ENCODE data around the gene C19orf85. TPM values are rescaled to one million over a fixed set of nuclear protein-coding genes. Genes with fewer than 3 reads are reported as not detected.

C19orf85 gene
- polyA plus RNA-seq, 2 of the 4 experiments (the other 2 are of a cell fraction): not detected

DNA sequence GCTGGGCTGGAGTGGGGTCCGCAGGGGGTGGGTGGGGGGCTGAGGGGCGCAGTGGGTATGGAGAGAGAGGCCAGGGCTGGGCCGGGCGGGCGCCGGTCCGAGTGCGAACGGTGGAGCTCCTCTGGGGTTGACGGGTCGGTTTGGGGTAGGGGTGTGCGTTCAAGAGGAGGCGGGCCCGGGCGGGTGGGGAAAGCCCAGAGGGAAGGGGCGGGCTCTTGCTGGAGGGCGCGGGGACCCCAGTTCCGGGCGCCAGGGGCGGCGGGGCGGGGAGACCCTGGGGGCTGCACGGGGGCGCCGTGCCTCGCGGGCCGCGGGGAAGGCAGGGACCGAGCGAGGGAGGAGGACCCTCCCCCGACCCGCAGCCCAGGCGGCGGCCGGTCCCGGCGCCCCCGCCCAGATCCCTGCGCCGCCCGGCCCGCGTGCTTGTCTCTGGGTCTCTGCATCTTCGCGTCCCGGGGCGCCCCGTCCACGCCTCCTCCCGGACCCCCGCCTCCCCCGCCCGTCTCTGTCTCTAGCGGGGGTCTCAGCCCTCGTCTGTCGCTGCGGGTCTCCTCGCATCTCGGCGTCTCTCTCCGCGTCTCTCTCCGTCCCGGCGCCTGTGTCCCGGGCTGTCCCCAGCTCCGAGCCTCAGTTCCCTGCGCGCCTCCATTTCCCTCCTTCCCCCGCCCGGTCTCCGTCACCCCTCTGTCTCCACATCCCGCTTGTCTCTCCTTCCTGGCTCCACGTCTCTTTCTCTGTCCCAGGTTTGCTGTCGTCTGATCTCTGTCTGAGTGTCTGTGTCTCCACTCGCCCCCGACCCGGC, 13.2 kb downstream of the C19orf85 start:
- Histone ChIP-seq H3K4me3 (peak overlapping the region; percentile 44), H3K9me3 (no peaks in the 10 kb centered on the region), H3K4me1 (peaks cover 32% of the 10 kb centered on the region), H3K27ac (peak overlapping the region in 1 of 2 experiments; percentile 68; a peak in 3 of 6 replicates), H3K4me2 (peak overlapping the region; percentile 98)
- ATAC-seq (peak in 1 of 2 experiments; percentile 7; a peak in 1 of 6 replicates), DNase-seq (ENCODE audit: low read depth in 1 of 2, low spot score in 1 of 2) (no peak), FAIRE-seq (no peak)
- 2% methylated on average over 27 of the region's 80 CpGs for WGBS (ENCODE audit: missing lambda C conversion rate)
- ChIA-PET CTCF (interaction anchor here (0.6 to 4.3 kb wide), 6 partner anchors 14 to 346 kb away, joined by 3 to 26 read pairs (median 3); no protein-coding TSS in a partner anchor), POLR2A (no interaction called here)
- TF ChIP-seq, protein P1, sequence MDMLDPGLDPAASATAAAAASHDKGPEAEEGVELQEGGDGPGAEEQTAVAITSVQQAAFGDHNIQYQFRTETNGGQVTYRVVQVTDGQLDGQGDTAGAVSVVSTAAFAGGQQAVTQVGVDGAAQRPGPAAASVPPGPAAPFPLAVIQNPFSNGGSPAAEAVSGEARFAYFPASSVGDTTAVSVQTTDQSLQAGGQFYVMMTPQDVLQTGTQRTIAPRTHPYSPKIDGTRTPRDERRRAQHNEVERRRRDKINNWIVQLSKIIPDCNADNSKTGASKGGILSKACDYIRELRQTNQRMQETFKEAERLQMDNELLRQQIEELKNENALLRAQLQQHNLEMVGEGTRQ (IDR thresholded peaks at IDR 0.05): no peak
- no peak for TF ChIP-seq RCOR1 (IDR thresholded peaks at IDR 0.05; ENCODE audit: low read depth, low read length)
- TF ChIP-seq EP300 (IDR thresholded peaks at IDR 0.05): no peak
- TF ChIP-seq, protein P2, sequence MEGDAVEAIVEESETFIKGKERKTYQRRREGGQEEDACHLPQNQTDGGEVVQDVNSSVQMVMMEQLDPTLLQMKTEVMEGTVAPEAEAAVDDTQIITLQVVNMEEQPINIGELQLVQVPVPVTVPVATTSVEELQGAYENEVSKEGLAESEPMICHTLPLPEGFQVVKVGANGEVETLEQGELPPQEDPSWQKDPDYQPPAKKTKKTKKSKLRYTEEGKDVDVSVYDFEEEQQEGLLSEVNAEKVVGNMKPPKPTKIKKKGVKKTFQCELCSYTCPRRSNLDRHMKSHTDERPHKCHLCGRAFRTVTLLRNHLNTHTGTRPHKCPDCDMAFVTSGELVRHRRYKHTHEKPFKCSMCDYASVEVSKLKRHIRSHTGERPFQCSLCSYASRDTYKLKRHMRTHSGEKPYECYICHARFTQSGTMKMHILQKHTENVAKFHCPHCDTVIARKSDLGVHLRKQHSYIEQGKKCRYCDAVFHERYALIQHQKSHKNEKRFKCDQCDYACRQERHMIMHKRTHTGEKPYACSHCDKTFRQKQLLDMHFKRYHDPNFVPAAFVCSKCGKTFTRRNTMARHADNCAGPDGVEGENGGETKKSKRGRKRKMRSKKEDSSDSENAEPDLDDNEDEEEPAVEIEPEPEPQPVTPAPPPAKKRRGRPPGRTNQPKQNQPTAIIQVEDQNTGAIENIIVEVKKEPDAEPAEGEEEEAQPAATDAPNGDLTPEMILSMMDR (IDR thresholded peaks at IDR 0.05): no peak
- TF ChIP-seq KDM1A (IDR thresholded peaks at IDR 0.05; ENCODE audit: low read depth): no peak
- no peak for TF ChIP-seq HDAC2 (IDR thresholded peaks at IDR 0.05)
- TF ChIP-seq FOSL2 (IDR thresholded peaks at IDR 0.05): no peak
- no peak for TF ChIP-seq FOSL2 (CRISPR knock-in tag; IDR thresholded peaks at IDR 0.05)
- no peak for TF ChIP-seq MYC (IDR thresholded peaks at IDR 0.05; ENCODE audit: borderline replicate concordance, low read length)
- no peak for TF ChIP-seq ZFP36 (IDR thresholded peaks at IDR 0.05; ENCODE audit: borderline replicate concordance, partially characterized antibody)
- TF ChIP-seq MAZ (IDR thresholded peaks at IDR 0.05; ENCODE audit: borderline replicate concordance, low read depth, low read length): no peak

DNA sequence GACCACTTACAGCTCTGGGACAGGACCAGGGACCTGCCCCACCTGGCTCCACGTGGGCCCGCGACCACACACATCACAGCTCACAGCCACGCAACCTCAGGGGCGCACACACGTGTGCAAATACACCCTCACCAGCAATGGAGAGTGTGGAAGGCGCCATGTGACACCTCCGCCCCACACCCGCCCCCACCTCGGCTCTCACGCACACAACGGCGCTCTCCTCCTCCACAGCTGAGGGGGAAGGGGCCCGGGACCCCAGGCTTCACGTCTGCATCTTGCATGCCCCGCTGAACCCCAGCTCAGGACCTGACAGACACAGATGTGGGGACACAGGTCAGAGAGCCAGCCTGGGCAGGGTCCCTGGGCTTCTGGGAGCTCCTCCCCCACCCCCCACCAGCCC, 15.1 kb downstream of the C19orf85 start:
- ATAC-seq (no peak), DNase-seq (ENCODE audit: low read depth in 1 of 2, low spot score in 1 of 2) (no peak), FAIRE-seq (no peak)
- Histone ChIP-seq H3K9me3 (no peaks in the 10 kb centered on the region), H3K4me3 (no peak overlapping the region), H3K4me1 (peaks cover 32% of the 10 kb centered on the region), H3K27ac (no peak overlapping the region), H3K4me2 (no peak overlapping the region)
- 75% methylated on average over 10 of the region's 16 CpGs for WGBS (ENCODE audit: missing lambda C conversion rate)
- ChIA-PET POLR2A (no interaction called here), CTCF (interaction anchor here (0.8 to 1.5 kb wide), 5 partner anchors 18 to 158 kb away, joined by 3 to 8 read pairs (median 5); no protein-coding TSS in a partner anchor)
- TF ChIP-seq, protein P1 (IDR thresholded peaks at IDR 0.05): no peak
- TF ChIP-seq, protein P2 (IDR thresholded peaks at IDR 0.05): no peak
- TF ChIP-seq, protein P3, sequence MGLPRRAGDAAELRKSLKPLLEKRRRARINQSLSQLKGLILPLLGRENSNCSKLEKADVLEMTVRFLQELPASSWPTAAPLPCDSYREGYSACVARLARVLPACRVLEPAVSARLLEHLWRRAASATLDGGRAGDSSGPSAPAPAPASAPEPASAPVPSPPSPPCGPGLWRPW (IDR thresholded peaks at IDR 0.05): no peak
- TF ChIP-seq ZC3H11A (IDR thresholded peaks at IDR 0.05) (no peak), RNF2 (IDR thresholded peaks at IDR 0.05; ENCODE audit: borderline replicate concordance, low read depth) (no peak), JUNB (IDR thresholded peaks at IDR 0.05) (no peak), EHMT2 (IDR thresholded peaks at IDR 0.05; ENCODE audit: low read depth) (no peak), KDM1A (IDR thresholded peaks at IDR 0.05; ENCODE audit: low read depth) (no peak), NR3C1 (IDR thresholded peaks at IDR 0.05) (no peak), BHLHE40 (IDR thresholded peaks at IDR 0.05; ENCODE audit: low read depth, low read length) (no peak), CHD2 (IDR thresholded peaks at IDR 0.05; ENCODE audit: low read length, partially characterized antibody) (no peak), RARB (CRISPR knock-in tag; IDR thresholded peaks at IDR 0.05) (no peak), PHF8 (IDR thresholded peaks at IDR 0.05; ENCODE audit: borderline replicate concordance, low read depth) (no peak), TP53 (CRISPR knock-in tag; IDR thresholded peaks at IDR 0.05) (no peak), NPAS2 (CRISPR knock-in tag; IDR thresholded peaks at IDR 0.05; ENCODE audit: borderline replicate concordance) (no peak)
- TF ChIP-seq, protein P4, sequence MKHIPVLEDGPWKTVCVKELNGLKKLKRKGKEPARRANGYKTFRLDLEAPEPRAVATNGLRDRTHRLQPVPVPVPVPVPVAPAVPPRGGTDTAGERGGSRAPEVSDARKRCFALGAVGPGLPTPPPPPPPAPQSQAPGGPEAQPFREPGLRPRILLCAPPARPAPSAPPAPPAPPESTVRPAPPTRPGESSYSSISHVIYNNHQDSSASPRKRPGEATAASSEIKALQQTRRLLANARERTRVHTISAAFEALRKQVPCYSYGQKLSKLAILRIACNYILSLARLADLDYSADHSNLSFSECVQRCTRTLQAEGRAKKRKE (CRISPR knock-in tag; IDR thresholded peaks at IDR 0.05; ENCODE audit: low read depth): no peak
- TF ChIP-seq, protein P5, sequence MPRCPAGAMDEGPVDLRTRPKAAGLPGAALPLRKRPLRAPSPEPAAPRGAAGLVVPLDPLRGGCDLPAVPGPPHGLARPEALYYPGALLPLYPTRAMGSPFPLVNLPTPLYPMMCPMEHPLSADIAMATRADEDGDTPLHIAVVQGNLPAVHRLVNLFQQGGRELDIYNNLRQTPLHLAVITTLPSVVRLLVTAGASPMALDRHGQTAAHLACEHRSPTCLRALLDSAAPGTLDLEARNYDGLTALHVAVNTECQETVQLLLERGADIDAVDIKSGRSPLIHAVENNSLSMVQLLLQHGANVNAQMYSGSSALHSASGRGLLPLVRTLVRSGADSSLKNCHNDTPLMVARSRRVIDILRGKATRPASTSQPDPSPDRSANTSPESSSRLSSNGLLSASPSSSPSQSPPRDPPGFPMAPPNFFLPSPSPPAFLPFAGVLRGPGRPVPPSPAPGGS (IDR thresholded peaks at IDR 0.05): no peak
- TF ChIP-seq, protein P6, sequence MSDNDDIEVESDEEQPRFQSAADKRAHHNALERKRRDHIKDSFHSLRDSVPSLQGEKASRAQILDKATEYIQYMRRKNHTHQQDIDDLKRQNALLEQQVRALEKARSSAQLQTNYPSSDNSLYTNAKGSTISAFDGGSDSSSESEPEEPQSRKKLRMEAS (IDR thresholded peaks at IDR 0.05): no peak
